IPS-15b (cell line): ENCODE results near the gene ACHE.
"Not testable (repeated sequence)": the region's sequence is repeated elsewhere in the genome, so short reads cannot be mapped to it uniquely, and the experiment has no call there.

ENCODE experiments used
- H3K27me3 ChIP-seq: one replicate; pipeline ENCODE4 v1.6.1; 2013; ENCODE audit warnings: low read length; ENCODE audit not compliant: control insufficient read depth, insufficient read depth
- H3K36me3 ChIP-seq: one replicate; pipeline ENCODE4 v1.6.1; 2013; ENCODE audit warnings: low read length; ENCODE audit not compliant: control insufficient read depth, insufficient read depth
- H3K4me1 ChIP-seq: one replicate; pipeline ENCODE4 v1.6.1; 2013; ENCODE audit warnings: mild to moderate bottlenecking, low read length; ENCODE audit not compliant: control insufficient read depth, insufficient read depth
- H3K4me3 ChIP-seq: one replicate; pipeline ENCODE4 v1.5.1; 2013; ENCODE audit warnings: low read depth, low read length
- H3K9ac ChIP-seq: one replicate; pipeline ENCODE4 v1.6.1; 2013; ENCODE audit warnings: low read depth, mild to moderate bottlenecking, low read length
- H3K9me3 ChIP-seq: one replicate; pipeline ENCODE4 v1.6.1; 2013; ENCODE audit warnings: mild to moderate bottlenecking, low read length; ENCODE audit not compliant: control insufficient read depth, insufficient read depth

Gene ACHE

DNA sequence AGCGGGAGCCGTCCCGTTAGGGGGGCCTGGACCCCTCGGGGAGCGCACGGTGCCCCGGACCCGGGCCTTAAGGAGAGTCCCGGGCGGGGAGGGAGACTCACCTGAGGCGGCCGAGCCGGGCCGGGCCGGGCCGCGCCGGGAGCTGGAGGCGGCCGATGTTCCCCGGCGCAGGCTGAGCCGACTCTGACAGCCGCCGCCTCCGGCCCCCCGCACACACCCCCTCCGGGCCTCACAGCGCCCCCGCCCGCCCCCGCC lies at the start of gene ACHE:
TSS of gene ACHE (minus strand) at position 188 of the 255 bp plus-strand sequence. CDS start 1,656 bp downstream, outside the sequence.
- Histone ChIP-seq H3K9me3 (no peaks in the 10 kb centered on the region), H3K9ac (no peak within 1 kb of the TSS), H3K27me3 (peaks cover 14% of the 10 kb centered on the region), H3K4me1 (peaks cover 9% of the 10 kb centered on the region), H3K4me3 (peak within 1 kb of the TSS; percentile 69), H3K36me3 (peaks cover 4% of the 10 kb centered on the region)

DNA sequence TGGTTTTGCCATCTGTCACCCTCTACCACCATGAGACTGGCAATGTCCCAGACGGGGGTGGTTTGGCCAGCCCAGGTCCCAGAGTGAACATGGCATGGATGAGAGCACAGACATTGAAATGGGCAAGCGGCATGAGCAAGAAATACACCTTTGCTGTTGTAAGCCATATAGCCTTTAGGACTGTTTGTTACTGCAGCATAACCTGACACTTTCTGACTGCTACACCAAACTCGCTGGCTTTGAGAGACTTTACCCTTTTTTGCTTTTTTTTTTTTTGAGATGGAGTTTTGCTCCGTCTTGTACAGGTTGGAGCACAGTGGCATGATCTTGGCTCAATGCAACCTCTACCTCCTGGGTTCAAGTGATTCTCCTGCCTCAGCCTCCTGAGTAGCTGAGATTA lies 48.5 kb upstream of the ACHE start:
- no peaks in the 10 kb centered on the region for H3K9me3 ChIP-seq
- H3K36me3 ChIP-seq, result no peaks in the 10 kb centered on the region
- H3K4me1 ChIP-seq, result peaks cover 8% of the 10 kb centered on the region

DNA sequence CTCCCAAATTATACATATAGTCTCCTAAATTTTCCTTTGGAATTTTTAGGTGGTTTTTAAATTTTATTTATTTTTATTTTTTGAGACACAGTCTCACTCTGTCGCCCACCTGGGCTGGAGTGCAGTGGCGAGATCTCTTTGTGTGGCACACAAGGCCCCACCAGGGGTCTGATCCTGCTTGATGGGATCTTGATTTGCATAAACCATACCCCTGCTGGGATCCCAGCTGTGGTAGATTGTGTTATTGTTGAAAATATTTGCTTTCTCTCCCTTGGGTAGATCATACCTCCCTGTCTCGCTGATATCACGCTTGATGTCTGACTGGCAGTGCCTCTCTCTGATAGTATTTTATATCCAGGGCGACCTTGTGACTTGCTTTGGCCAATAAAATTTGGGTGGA lies 48.0 kb upstream of the ACHE start:
- Histone ChIP-seq H3K36me3 (no peaks in the 10 kb centered on the region), H3K27me3 (no peaks in the 10 kb centered on the region), H3K4me1 (peaks cover 5% of the 10 kb centered on the region), H3K9ac (no peak overlapping the region), H3K9me3 (no peaks in the 10 kb centered on the region), H3K4me3 (no peak overlapping the region)

More for the DNA sequence above, 48.5 kb upstream of the ACHE start:
- no peak overlapping the region for H3K9ac ChIP-seq
- no peak overlapping the region for H3K4me3 ChIP-seq
- no peaks in the 10 kb centered on the region for H3K27me3 ChIP-seq

DNA sequence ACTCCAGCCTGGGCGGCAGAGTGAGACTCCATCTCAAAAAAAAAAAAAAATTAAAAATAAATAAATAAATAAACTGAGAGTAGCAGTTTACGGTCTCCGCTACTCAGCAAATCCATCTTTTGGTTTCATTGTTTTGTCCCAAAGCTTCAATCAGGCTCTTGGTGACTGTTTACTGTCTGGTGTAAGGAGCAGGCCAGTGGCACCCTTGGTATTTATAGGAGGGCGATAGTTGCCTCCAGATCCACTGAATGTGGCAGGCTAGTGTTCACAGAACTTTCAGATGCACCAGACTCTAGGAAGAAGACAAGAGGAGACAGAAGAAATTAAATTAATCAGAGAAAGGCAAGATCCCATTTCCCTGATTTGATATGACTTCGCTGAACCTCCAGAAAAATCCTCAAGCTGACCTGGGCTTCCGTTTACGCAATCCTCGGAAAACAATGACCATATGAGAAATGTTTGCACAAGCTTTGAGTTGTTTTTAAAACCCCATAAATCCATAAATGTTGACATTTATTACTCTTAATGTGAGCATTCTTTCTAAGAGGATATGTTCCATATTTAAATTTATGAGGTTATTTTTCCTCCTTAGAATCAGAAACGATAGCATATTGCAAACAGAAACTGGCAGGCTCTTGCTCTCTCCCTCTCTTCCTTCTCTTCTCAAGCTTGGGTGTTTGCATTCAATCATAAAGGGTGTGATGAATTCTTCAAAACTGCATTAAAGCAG lies 46.5 kb upstream of the ACHE start:
- Histone ChIP-seq H3K27me3 (no peaks in the 10 kb centered on the region), H3K4me3 (no peak overlapping the region), H3K36me3 (no peaks in the 10 kb centered on the region), H3K4me1 (peaks cover 5% of the 10 kb centered on the region), H3K9me3 (no peaks in the 10 kb centered on the region), H3K9ac (no peak overlapping the region)

DNA sequence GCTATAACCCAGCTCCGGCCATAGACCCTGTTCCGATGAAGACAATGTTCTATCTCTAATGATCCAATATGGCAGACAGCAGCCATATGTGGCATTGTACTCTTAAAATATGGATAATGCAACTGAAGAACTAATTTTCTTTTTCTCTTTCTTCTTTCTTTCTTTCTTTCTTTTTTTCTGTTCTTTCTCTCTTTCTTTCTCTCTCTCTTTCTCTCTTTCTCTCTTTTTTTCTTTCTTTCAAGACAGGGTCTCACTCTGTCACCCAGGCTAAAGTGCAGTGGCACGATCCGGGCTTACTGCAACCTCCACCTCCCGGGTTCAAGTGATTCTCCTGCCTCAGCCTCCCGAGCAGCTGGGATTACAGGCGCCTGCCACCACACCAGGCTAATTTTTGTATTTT lies 40.5 kb upstream of the ACHE start:
- H3K27me3 ChIP-seq, H3K4me3 ChIP-seq, H3K36me3 ChIP-seq, H3K9ac ChIP-seq, H3K9me3 ChIP-seq, H3K4me1 ChIP-seq: not testable (repeated sequence)

DNA sequence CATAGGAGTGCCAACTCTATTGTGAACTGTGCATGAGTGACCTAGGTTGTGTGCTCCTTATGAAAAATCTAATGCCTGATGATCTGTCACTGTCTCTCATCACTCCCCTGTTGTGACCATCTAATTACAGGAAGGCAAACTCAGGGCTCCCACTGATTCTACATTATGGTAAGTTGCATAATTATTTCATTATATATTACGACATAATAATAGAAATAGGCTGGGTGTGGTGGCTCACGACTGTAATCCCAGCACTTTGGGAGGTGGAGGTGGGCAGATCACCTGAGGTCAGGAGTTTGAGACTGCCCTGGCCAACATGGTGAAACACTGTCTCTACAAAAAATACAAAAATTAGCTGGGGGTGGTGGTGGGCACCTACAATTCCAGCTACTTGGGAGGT lies 39.7 kb upstream of the ACHE start:
- H3K4me3 ChIP-seq, H3K9me3 ChIP-seq, H3K36me3 ChIP-seq, H3K9ac ChIP-seq, H3K27me3 ChIP-seq, H3K4me1 ChIP-seq: not testable (repeated sequence)

DNA sequence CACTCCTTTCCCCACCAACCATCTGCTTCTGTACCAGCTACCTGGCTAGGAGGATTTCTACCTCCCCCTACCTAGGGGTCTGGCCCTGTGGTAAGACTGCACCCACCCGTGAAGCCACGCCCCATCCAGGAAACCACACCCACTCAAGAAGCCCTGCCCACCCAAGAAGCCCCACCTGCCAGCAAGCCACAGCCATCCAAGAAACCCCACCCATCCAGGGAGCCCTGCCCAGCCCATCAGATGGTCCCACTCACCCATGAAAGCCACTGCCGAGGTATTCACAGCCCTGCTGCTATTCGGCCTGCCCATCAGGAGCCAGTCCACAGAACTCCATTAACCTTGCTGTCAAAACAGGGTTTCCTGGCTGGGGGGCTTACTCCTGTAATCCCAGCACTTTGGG lies 38.0 kb upstream of the ACHE start:
- no peak overlapping the region for H3K9ac ChIP-seq
- H3K4me1 ChIP-seq, result peaks cover 9% of the 10 kb centered on the region
- H3K4me3 ChIP-seq, result no peak overlapping the region
- H3K27me3 ChIP-seq, result no peaks in the 10 kb centered on the region
- peaks cover 6% of the 10 kb centered on the region for H3K9me3 ChIP-seq
- H3K36me3 ChIP-seq, result no peaks in the 10 kb centered on the region

DNA sequence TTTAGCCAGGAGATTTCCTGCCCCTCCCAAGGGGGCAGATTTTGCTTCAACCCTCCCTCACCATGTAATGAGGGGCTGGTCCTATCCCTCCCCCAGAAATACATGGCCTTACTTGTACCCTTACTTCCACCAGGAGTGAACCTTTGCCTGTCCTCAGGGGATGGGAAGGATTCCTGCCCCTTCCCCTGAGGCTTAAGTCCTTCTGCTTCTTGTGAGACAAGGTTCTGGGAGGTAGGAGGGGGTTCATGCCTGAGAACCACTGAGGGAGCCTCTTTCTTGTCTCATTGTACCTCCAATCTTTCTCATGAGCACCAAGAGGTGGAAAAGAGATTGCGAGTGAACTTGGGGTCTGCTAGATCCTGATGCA lies 34.1 kb upstream of the ACHE start:
- peaks cover 2% of the 10 kb centered on the region for H3K9me3 ChIP-seq
- H3K27me3 ChIP-seq, result no peaks in the 10 kb centered on the region
- no peak overlapping the region for H3K4me3 ChIP-seq
- peaks cover 12% of the 10 kb centered on the region for H3K4me1 ChIP-seq
- no peaks in the 10 kb centered on the region for H3K36me3 ChIP-seq
- H3K9ac ChIP-seq, result peak overlapping the region; percentile 56

DNA sequence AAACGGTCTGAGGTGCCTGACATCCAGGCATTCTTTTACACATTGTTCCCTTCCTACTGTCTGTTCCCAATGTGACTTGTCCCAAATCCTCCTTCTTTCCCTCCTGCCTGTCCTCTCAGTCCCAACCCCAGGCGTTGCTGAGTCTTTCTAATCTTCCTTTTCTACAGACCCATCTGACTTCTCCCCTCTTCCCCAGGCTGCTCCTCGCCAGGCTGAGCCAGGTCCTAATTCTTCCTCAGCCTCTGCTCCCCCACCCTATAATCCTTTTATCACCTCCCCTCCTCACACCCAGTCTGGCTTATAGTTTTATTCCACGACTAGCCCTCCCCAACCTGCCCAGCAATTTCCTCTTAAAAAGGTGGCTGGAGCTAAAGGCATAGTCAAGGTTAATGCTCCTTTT lies 27.9 kb upstream of the ACHE start:
- H3K36me3 ChIP-seq, result not testable (repeated sequence)

DNA sequence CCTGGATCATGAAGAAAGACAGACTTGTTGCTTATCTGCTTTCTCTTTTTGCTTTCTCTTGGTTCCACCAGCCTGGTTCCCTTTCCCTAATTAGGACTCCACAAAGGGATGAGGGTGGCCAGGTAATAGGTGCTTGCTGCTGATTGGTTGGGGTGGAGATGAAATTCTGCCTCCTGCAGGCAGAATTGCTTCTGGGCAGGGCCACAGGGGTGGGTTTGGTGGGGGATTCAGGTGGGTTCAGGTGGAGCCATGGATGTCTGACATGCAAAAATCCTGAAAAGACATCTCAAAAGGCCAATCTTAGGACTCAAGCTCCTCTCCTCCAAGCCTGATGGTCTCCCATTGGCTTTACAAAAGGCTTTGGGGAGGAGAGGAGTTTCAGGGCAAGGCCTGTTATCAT lies 25.4 kb upstream of the ACHE start:
- Histone ChIP-seq H3K36me3 (no peaks in the 10 kb centered on the region), H3K27me3 (no peaks in the 10 kb centered on the region), H3K9ac (no peak overlapping the region), H3K4me3 (no peak overlapping the region), H3K4me1 (peaks cover 2% of the 10 kb centered on the region), H3K9me3 (no peaks in the 10 kb centered on the region)

More for the DNA sequence above, 27.9 kb upstream of the ACHE start:
- H3K4me3 ChIP-seq, H3K4me1 ChIP-seq, H3K9me3 ChIP-seq, H3K27me3 ChIP-seq, H3K9ac ChIP-seq: not testable (repeated sequence)

DNA sequence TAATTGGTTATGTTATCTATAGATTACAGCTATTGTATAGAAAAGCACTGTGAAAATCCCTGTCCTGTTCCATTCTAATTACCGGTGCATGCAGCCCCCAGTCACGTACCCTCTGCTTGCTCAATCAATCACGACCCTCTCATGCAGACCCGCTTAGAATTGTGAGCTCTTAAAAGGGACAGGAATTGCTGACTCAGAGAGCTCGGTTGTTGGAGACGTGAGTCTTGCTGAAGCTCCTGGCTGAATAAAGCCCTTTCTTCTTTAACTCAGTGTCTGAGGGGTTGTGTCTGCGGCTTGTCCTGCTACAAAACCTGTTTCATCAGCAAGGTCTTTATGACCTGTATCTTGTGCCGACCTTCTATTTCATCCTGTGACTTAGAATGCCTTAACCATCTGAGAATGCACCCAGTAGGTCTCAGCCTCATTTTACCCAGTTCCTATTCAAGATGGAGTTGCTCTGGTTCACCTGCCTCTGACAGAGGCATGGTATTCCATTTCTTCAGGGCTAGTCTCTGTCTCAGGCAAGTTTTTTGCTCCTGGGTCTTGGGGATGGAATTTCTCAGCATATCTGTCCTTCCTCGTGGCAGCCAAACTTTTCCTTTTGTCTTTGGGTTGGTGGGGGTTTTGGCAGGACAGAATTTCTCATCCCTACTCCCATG lies 24.2 kb upstream of the ACHE start:
- not testable (repeated sequence) for H3K4me3 ChIP-seq, H3K9ac ChIP-seq, H3K27me3 ChIP-seq, H3K4me1 ChIP-seq, H3K36me3 ChIP-seq, H3K9me3 ChIP-seq

DNA sequence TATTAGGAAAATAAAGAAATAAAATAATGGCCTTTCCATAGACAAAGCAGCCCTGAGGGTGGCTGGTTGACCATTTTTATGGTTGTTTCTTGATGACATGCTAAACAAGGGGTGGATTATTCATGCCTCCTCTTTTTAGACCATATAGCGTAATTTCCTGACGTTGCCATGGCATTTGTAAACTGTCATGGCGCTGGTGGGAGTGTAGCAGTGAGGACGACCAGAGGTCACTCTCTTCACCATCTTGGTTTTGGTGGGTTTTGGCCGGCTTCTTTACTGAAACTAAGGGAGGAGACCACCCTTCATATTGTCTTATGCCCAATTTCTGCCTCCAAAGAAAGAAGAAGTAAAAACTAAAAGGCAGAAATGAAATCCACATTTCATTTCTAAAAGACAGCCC lies 23.6 kb upstream of the ACHE start:
- not testable (repeated sequence) for H3K36me3 ChIP-seq, H3K9ac ChIP-seq, H3K27me3 ChIP-seq, H3K4me3 ChIP-seq, H3K9me3 ChIP-seq, H3K4me1 ChIP-seq
